Uterus (tissue), 2 donors: ENCODE data around the gene HDAC1.

Experiments used
- POLR2A ChIP-seq, 2 donors: fragments of 450-650 bp; IDR thresholded peaks; one replicate each; pipeline ENCODE4 v1.6.1; 2016; ENCODE audit warnings: antibody characterized with exemption in 2 of 2, mild to moderate bottlenecking in 1 of 2, moderate library complexity in 1 of 2
- TF ChIP-seq, protein P1 (sequence below), 4 experiments: fragments of 200-600 bp in 2 of 4; fragments of 450-650 bp in 2 of 4; sonication (generic) in 2 of 4; IDR thresholded peaks; one replicate each; pipeline ENCODE4 v1.5.1; 2016 to 2019; ENCODE audit warnings: antibody characterized with exemption in 4 of 4, mild to moderate bottlenecking in 2 of 4, moderate library complexity in 1 of 4

DNA sequence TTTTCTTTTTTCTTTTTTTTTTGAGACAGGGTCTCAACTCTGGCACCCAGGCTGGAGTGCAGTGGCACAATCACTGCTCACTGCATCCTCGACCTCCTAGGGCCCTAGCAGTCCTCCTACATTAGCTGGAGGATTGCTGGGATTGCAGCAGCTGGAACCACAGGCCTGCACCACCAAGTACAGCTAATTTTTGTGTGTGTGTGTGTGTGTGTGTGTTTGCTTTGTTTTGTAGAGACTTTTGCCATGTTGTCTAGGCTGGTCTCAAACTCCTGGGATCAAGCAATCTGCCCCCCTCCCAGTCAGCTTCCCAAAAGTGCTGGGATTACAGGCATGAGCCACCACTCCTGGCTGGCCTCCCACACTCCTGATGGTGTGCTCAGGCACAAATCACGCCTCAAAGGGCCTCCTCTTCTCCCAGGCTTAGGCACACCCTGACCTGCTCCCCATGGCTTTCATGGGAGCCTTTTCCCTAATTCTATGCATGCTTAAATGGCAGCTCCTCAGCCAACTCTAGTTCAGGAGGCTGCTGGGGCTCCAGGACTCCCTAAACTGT lies 61.0 kb downstream of the HDAC1 start:
- no peak for TF ChIP-seq POLR2A (IDR thresholded peaks at IDR 0.05)
- TF ChIP-seq, protein P1, sequence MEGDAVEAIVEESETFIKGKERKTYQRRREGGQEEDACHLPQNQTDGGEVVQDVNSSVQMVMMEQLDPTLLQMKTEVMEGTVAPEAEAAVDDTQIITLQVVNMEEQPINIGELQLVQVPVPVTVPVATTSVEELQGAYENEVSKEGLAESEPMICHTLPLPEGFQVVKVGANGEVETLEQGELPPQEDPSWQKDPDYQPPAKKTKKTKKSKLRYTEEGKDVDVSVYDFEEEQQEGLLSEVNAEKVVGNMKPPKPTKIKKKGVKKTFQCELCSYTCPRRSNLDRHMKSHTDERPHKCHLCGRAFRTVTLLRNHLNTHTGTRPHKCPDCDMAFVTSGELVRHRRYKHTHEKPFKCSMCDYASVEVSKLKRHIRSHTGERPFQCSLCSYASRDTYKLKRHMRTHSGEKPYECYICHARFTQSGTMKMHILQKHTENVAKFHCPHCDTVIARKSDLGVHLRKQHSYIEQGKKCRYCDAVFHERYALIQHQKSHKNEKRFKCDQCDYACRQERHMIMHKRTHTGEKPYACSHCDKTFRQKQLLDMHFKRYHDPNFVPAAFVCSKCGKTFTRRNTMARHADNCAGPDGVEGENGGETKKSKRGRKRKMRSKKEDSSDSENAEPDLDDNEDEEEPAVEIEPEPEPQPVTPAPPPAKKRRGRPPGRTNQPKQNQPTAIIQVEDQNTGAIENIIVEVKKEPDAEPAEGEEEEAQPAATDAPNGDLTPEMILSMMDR (IDR thresholded peaks at IDR 0.05) = no peak
